MM.1S (cell line): Measurements from ENCODE around the gene KATNIP.

Source experiments
- DNase-seq: peaks from one replicate; pipeline ENCODE4 v3.0.0-alpha.2; 2015
- H2AFZ ChIP-seq: fragments of 300-600 bp; sonication (generic); 2 replicates; pipeline ENCODE4 v1.6.0; 2016; ENCODE audit warnings: antibody characterized with exemption, low read length
- H3F3A ChIP-seq: fragments of 300-600 bp; sonication (generic); 2 replicates; pipeline ENCODE4 v1.6.1; 2016; ENCODE audit warnings: mild to moderate bottlenecking, antibody characterized with exemption, low read length, moderate library complexity, mixed read lengths; ENCODE audit not compliant: insufficient read depth
- H3K27ac ChIP-seq: fragments of 300-600 bp; sonication (generic); 2 replicates; pipeline ENCODE4 v1.5.1; 2016; ENCODE audit warnings: mild to moderate bottlenecking, low read length
- H3K27me3 ChIP-seq: fragments of 300-600 bp; sonication (generic); replicated peaks from 2 replicates; pipeline ENCODE4 v1.6.0; 2016; ENCODE audit warnings: low read length; ENCODE audit not compliant: insufficient read depth
- H3K36me3 ChIP-seq: fragments of 300-600 bp; sonication (generic); replicated peaks from 2 replicates; pipeline ENCODE4 v1.6.1; 2016; ENCODE audit warnings: mild to moderate bottlenecking, low read length, mixed read lengths; ENCODE audit not compliant: insufficient read depth
- H3K4me1 ChIP-seq: fragments of 300-600 bp; sonication (generic); 2 replicates; pipeline ENCODE4 v1.6.1; 2016; ENCODE audit warnings: low read length, mixed read lengths
- H3K4me2 ChIP-seq: fragments of 300-600 bp; sonication (generic); 2 replicates; pipeline ENCODE4 v1.6.0; 2016; ENCODE audit warnings: low read depth, low read length
- H3K4me3 ChIP-seq: fragments of 300-600 bp; sonication (generic); 2 replicates; pipeline ENCODE4 v1.5.1; 2016; ENCODE audit warnings: low read length, mixed read lengths
- H3K79me2 ChIP-seq: fragments of 300-600 bp; sonication (generic); 2 replicates; pipeline ENCODE4 v1.6.1; 2016; ENCODE audit warnings: mixed run types, low read length, mixed read lengths
- H3K9ac ChIP-seq: fragments of 300-600 bp; sonication (generic); 2 replicates; pipeline ENCODE4 v1.6.1; 2016; ENCODE audit warnings: low read length, mixed read lengths
- H3K9me2 ChIP-seq: fragments of 300-600 bp; sonication (generic); replicated peaks from 2 replicates; pipeline ENCODE4 v1.6.1; 2016; ENCODE audit warnings: mild to moderate bottlenecking, low read length, mixed read lengths; ENCODE audit not compliant: insufficient read depth
- H3K9me3 ChIP-seq: fragments of 300-600 bp; sonication (generic); replicated peaks from 2 replicates; pipeline ENCODE4 v1.6.1; 2016; ENCODE audit warnings: mild to moderate bottlenecking, low read length, mixed read lengths; ENCODE audit not compliant: insufficient read depth
- H4K20me1 ChIP-seq: fragments of 300-600 bp; sonication (generic); 2 replicates; pipeline ENCODE4 v1.6.1; 2016; ENCODE audit warnings: mild to moderate bottlenecking, low read length, moderate library complexity, mixed read lengths; ENCODE audit not compliant: insufficient read depth
- CTCF ChIP-seq: fragments of 300-600 bp; sonication (generic); IDR thresholded peaks from 2 replicates; pipeline ENCODE4 v1.5.1; 2016; ENCODE audit warnings: antibody characterized with exemption, low read length, mixed read lengths
- EZH2 ChIP-seq: fragments of 300-600 bp; sonication (generic); optimal IDR thresholded peaks from 2 replicates; pipeline ENCODE3; 2017; ENCODE audit warnings: low read depth, mild to moderate bottlenecking, antibody characterized with exemption, low read length, mixed read lengths
- EZH2phosphoT487 ChIP-seq: fragments of 300-600 bp; sonication (generic); IDR thresholded peaks from 2 replicates; pipeline ENCODE4 v1.6.1; 2018; ENCODE audit warnings: antibody characterized with exemption, low read length

Gene KATNIP

GRCh38 chr16:27547134-27547533 lies 2.8 kb upstream of the KATNIP start:
- DNase-seq = no peak
- Histone ChIP-seq H3K36me3 (no peaks in the 10 kb centered on the region), H3K4me3 (no peak overlapping the region), H3K9ac (no peak overlapping the region), H3F3A (no peaks in the 10 kb centered on the region), H3K9me2 (no peaks in the 10 kb centered on the region), H3K79me2 (peaks cover 36% of the 10 kb centered on the region), H2AFZ (no peak overlapping the region), H3K27ac (no peak overlapping the region), H3K9me3 (no peaks in the 10 kb centered on the region), H4K20me1 (no peaks in the 10 kb centered on the region), H3K4me1 (peaks cover 11% of the 10 kb centered on the region), H3K4me2 (no peak overlapping the region), H3K27me3 (no peaks in the 10 kb centered on the region)
- TF ChIP-seq EZH2 = no peak
- TF ChIP-seq CTCF = no peak
- TF ChIP-seq EZH2phosphoT487 = no peak

- Histone ChIP-seq H2AFZ (no peak overlapping the region), H3K4me3 (no peak overlapping the region), H3K9me3 (no peaks in the 10 kb centered on the region), H3K27me3 (no peaks in the 10 kb centered on the region), H3K4me1 (peaks cover 11% of the 10 kb centered on the region), H3K9me2 (no peaks in the 10 kb centered on the region), H3K27ac (no peak overlapping the region), H3K79me2 (peaks cover 36% of the 10 kb centered on the region), H3K36me3 (no peaks in the 10 kb centered on the region), H3F3A (no peaks in the 10 kb centered on the region), H3K4me2 (no peak overlapping the region), H3K9ac (no peak overlapping the region), H4K20me1 (no peaks in the 10 kb centered on the region)
- DNase-seq = no peak
- TF ChIP-seq CTCF (no peak), EZH2phosphoT487 (no peak), EZH2 (no peak)
Measured at GRCh38 chr16:27547851-27548250, 2.1 kb upstream of the KATNIP start.

GRCh38 chr16:27549464-27549745 lies 539 bp upstream of the KATNIP start:
- peak overlapping the region; percentile 90 for H3K4me2 ChIP-seq
- H3K36me3 ChIP-seq = no peaks in the 10 kb centered on the region
- no peaks in the 10 kb centered on the region for H3K27me3 ChIP-seq
- peaks cover 36% of the 10 kb centered on the region for H3K79me2 ChIP-seq
- no peaks in the 10 kb centered on the region for H4K20me1 ChIP-seq
- peak overlapping the region; percentile 63; the same call in 1 of the 2 replicates for H3K9ac ChIP-seq
- DNase-seq = no peak
- H2AFZ ChIP-seq = 0 out of 2 replicates have a peak overlapping the region, but pooled peaks have one; percentile 69
- no peaks in the 10 kb centered on the region for H3K9me3 ChIP-seq
- H3K9me2 ChIP-seq = no peaks in the 10 kb centered on the region
- H3K4me1 ChIP-seq = peaks cover 11% of the 10 kb centered on the region
- H3K4me3 ChIP-seq = peak overlapping the region; percentile 94
- TF ChIP-seq EZH2 (no peak), EZH2phosphoT487 (no peak), CTCF (no peak)
- H3F3A ChIP-seq = no peaks in the 10 kb centered on the region
- H3K27ac ChIP-seq = no peak overlapping the region
